Measurements from ENCODE around the gene TUBGCP6. TPM values are rescaled to one million over a fixed set of nuclear protein-coding genes. Genes with fewer than 3 reads are reported as not detected.
"Not testable (repeated sequence)": the region's sequence is repeated elsewhere in the genome, so short reads cannot be mapped to it uniquely, and the experiment has no call there.

TUBGCP6 gene
- total RNA-seq, 1 experiment from 2014 or later = 40.2 TPM

DNA sequence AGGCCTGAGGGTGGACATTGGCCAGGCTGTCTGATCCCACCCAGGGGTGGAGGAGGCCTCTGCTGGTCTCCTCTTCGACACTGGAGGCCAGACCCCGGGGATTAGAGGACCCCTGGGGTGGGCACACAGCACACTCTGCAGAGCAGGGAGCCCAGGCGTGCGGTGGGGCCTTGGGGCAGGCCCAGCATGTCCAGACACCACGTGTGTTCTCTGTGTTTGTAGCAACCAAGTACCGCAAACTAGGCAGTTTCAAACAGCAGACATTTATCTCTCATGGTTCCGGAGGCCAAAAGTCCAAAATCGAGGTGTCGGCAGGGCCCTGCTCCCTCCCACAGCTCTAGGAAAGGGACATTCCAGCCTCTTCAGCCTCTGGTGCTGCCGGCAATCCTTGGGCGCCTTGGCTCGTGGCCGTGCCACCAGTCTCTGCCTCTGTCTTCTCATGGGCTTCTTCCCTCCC lies 72.8 kb downstream of the TUBGCP6 start:
- peaks cover 57% of the 10 kb centered on the region for H3K27me3 ChIP-seq
- H3K9me3 ChIP-seq (replicated peaks) = no peaks in the 10 kb centered on the region
- DNase-seq = no peak
- no peaks in the 10 kb centered on the region for H3K4me1 ChIP-seq
- no peak overlapping the region for H3K4me3 ChIP-seq
- no peak overlapping the region for H3K27ac ChIP-seq
- no peaks in the 10 kb centered on the region for H3K36me3 ChIP-seq

DNA sequence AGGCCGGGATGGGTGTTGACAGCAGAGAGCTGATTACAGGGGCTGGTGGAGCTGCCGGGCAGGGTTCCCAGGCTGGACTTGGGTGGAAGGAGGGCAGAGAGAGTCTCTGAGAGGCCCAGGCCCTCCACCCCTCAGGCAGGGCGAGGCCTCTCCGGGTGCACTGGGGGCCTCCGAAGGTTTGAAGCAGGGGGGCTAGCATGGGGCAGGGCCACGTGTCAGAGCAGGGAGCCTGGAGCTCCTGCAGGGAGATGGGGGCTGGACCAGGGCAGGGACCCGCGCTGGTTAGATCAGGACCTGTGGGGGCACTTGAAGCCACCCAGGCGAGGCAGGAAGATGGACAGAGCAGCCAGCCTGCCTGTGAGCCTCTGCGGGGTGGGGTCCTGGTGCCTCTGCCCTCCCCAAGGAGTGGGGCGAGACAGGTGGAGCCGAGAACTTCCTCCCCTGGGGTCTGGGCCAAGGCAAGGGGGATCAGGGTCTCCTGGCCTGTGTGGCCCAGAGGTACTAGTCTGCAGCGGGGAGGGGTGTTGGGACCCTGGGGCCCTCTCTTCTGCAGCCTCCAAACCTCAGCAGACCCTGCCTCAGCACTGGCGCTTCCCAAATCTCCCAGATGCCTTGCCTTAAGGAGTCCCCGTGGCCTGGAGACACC lies 73.4 kb downstream of the TUBGCP6 start:
- no peaks in the 10 kb centered on the region for H3K36me3 ChIP-seq
- peaks cover 57% of the 10 kb centered on the region for H3K27me3 ChIP-seq
- no peaks in the 10 kb centered on the region for H3K4me1 ChIP-seq
- H3K27ac ChIP-seq = no peak overlapping the region
- no peak overlapping the region for H3K4me3 ChIP-seq
- H3K9me3 ChIP-seq (replicated peaks) = no peaks in the 10 kb centered on the region
- no peak for DNase-seq

DNA sequence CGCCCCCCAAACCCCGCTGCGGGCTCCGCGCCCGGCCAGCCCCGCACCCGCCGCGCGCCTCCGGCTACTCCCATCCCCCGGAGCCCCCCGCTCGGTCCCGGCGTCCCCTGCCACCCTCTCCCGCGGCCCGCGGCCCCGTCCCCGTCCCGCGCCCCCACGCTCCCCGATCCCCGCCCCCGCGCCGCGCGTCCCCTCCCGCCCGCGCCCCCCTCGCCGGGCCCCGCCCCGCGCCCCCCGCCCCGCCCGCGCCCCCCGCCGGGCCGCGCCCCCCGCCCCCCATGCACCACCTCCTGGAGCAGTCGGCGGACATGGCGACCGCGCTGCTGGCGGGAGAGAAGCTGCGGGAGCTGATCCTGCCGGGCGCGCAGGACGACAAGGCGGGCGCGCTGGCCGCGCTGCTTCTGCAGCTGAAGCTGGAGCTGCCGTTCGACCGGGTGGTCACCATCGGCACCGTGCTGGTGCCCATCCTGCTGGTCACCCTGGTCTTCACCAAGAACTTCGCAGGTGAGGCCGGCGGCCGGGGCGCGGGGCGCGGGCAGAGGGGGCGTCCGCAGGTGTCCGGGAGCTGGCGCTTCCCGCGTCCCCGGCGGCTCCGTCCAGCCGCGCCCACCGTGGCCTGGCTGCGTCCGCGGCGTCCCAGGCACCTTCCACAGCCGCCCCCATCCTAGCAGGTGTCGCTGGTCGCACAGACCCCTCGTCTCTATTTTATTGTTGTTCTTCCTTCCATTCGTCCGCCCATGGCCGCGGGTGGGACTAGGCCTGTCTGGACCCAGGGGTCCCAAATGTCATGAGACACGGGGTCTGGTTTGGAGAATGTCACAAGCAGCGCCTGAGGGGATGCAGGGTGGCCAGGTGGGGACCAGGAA lies 74.1 kb downstream of the TUBGCP6 start, which contains the start of gene PANX2:
PANX2 (plus strand) TSS at position 279 of the 866 bp plus-strand sequence; CDS start at position 279, 0 bp downstream.
- DNase-seq = no peak
- peaks cover 57% of the 10 kb centered on the region for H3K27me3 ChIP-seq
- no peaks in the 10 kb centered on the region for H3K36me3 ChIP-seq
- no peak within 1 kb of the TSS for H3K27ac ChIP-seq
- H3K4me3 ChIP-seq = peak within 1 kb of the TSS; percentile 34; the same call in 1 of the 2 replicates
- no peaks in the 10 kb centered on the region for H3K4me1 ChIP-seq
- no peaks in the 10 kb centered on the region for H3K9me3 ChIP-seq (replicated peaks)

DNA sequence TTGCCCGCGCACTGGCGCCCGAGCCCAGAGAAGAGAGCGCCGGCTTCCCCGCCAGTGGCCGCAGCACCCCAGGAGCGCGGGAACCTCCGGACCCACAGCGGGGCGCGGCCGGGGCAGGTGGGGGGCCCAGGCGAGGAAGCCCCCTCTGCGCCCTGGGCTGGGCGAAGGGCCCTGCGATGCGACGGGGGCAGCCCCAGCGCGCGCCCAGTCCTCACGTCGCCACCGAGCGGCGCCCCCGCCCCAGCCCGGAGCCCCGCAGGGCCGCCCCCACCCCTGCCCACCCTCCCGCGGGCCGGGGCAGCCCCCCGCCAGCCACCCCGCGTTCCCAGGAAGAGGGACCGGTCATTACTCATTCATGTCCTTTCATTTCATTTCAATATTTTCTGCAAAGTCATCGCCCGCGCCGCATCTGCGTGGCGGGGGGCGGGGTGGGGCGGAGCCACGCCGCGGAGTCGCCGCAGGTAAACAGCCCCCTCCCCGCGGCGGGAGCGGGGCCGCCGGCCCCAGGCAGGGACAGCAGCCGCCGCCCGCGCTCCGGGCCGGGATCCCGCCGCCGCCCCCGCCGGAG lies 75.0 kb downstream of the TUBGCP6 start:
- no peak for DNase-seq
- H3K27me3 ChIP-seq = peaks cover 54% of the 10 kb centered on the region

DNA sequence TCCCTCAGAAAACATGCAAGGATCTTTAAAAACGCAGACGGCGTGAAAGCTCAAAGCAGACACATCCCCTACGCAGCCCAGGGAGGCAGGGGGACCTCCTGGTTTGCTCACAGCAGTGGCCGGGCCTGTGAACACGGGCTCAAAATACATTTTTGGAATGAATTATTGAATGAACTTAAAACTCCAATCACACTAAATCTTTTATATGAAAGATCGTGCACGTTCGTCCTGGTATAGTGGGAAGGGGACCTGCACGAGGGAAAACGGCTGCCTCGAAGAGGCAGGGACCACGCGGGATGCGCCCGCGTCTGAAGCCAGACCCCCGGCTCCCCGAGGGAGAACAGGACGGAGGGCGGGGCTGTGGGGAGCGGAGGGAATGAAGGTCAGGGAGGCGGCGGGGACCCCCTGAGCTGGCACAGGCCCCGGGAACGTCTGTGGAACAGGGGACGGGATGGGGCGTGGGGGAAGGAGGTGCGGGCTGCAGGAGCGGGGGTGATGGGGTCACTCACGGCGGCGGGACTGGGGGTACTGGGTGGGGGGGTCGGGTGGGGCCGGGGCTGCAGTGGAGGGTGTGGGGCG lies 75.6 kb downstream of the TUBGCP6 start:
- no peak for DNase-seq
- no peak overlapping the region for H3K4me3 ChIP-seq
- no peaks in the 10 kb centered on the region for H3K36me3 ChIP-seq
- H3K27ac ChIP-seq = no peak overlapping the region
- H3K9me3 ChIP-seq (replicated peaks) = no peaks in the 10 kb centered on the region
- H3K27me3 ChIP-seq = peaks cover 48% of the 10 kb centered on the region
- H3K4me1 ChIP-seq = no peaks in the 10 kb centered on the region

More for the DNA sequence above, 75.0 kb downstream of the TUBGCP6 start:
- H3K9me3 ChIP-seq (replicated peaks) = no peaks in the 10 kb centered on the region
- no peaks in the 10 kb centered on the region for H3K36me3 ChIP-seq
- peak overlapping the region; percentile 34; the same call in 1 of the 2 replicates for H3K4me3 ChIP-seq
- H3K4me1 ChIP-seq = no peaks in the 10 kb centered on the region
- H3K27ac ChIP-seq = no peak overlapping the region

DNA sequence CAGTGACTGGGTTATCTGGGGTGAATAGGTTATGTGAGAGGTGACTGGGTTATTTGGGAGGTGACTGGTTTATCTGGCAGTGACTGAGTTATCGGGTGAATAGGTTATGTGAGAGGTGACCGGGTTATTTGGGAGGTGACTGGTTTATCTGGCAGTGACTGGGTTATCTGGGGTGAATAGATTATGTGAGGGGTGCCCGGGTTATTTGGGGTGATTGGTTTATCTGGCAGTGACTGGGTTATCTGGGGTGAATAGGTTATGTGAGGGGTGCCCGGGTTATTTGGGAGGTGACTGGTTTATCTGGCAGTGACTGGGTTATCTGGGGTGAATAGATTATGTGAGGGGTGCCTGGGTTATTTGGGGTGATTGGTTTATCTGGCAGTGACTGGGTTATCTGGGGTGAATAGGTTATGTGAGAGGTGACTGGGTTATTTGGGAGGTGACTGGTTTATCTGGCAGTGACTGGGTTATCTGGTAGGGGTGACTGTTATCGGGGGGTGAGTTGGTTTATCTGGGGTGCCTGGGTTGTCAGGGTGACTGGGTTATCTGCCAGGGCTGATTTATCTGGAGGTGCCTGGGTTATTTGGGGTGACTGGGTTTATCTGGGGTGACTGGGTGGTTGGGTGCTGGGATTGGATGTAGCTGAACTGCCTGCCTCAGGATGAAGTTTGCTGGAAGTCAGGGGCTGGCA lies 76.2 kb downstream of the TUBGCP6 start:
- H3K27ac ChIP-seq; H3K4me3 ChIP-seq; H3K9me3 ChIP-seq (replicated peaks); H3K4me1 ChIP-seq; DNase-seq; H3K36me3 ChIP-seq: not testable (repeated sequence)
- H3K27me3 ChIP-seq = peaks cover 41% of the 10 kb centered on the region

DNA sequence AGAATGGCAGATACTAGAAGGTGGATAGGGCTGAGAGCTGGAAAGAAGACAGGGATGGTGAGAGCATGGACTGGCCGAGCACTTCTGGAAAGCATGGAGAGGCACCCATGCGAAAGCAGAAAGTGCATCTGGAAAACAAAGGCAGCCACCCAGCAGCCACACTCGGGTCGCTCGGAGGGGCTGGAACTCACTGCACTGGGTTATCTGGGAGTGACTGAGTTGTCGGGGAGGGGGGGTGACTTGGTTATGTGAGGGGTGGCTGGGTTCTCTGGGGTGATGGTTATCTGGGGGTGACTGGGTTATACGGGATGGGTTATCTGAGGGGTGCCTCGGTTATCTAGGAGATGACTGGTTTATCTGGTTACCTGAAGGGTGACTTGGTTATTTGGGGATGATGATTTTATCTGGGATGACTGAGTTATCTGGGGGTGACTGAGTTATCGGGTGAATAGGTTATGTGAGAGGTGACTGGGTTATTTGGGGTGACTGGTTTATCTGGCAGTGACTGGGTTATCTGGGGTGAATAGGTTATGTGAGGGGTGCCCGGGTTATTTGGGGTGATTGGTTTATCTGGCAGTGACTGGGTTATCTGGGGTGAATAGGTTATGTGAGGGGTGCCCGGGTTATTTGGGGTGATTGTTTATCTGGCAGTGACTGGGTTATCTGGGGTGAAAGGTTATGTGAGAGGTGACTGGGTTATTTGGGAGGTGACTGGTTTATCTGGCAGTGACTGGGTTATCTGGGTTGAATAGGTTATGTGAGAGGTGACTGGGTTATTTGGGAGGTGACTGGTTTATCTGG lies 76.9 kb downstream of the TUBGCP6 start:
- H3K27ac ChIP-seq = no peak overlapping the region
- H3K4me3 ChIP-seq = no peak overlapping the region
- H3K27me3 ChIP-seq = peaks cover 35% of the 10 kb centered on the region
- H3K4me1 ChIP-seq = no peaks in the 10 kb centered on the region
- no peaks in the 10 kb centered on the region for H3K36me3 ChIP-seq
- H3K9me3 ChIP-seq (replicated peaks) = no peaks in the 10 kb centered on the region
- no peak for DNase-seq

Other genes starting within 250 kb of the TUBGCP6 start
- not detected in 2 replicates for gene IL17REL, start 232.3 kb downstream of the TUBGCP6 start, total RNA-seq (2014; rRNA removed; shearing (Covaris generic))
- not detected in 2 replicates for gene TTLL8, start 186.7 kb downstream of the TUBGCP6 start, total RNA-seq (2014; rRNA removed; shearing (Covaris generic))
- gene MLC1, start 159.6 kb downstream of the TUBGCP6 start, total RNA-seq (2014; rRNA removed; shearing (Covaris generic)) = 0.04 and 0.18 TPM in 2 replicates
- not detected in 2 replicates for gene MOV10L1, start 155.0 kb downstream of the TUBGCP6 start, total RNA-seq (2014; rRNA removed; shearing (Covaris generic))
- not detected in 2 replicates for gene PANX2, start 74.3 kb downstream of the TUBGCP6 start, total RNA-seq (2014; rRNA removed; shearing (Covaris generic))
- gene TRABD, start 59.1 kb downstream of the TUBGCP6 start, total RNA-seq (2014; rRNA removed; shearing (Covaris generic)) = 38.7 and 39.1 TPM in 2 replicates
- gene SELENOO, start 44.0 kb downstream of the TUBGCP6 start, total RNA-seq (2014; rRNA removed; shearing (Covaris generic)) = 15.4 and 16.4 TPM in 2 replicates
- 11.2 and 21.4 TPM in 2 replicates for gene HDAC10, start 6.2 kb upstream of the TUBGCP6 start, total RNA-seq (2014; rRNA removed; shearing (Covaris generic))
- 52.0 and 54.0 TPM in 2 replicates for gene MAPK12, start 16.7 kb upstream of the TUBGCP6 start, total RNA-seq (2014; rRNA removed; shearing (Covaris generic))
- 3.2 and 4.2 TPM in 2 replicates for gene MAPK11, start 25.4 kb upstream of the TUBGCP6 start, total RNA-seq (2014; rRNA removed; shearing (Covaris generic))
- gene PLXNB2, start 62.6 kb upstream of the TUBGCP6 start, total RNA-seq (2014; rRNA removed; shearing (Covaris generic)) = 104 and 109 TPM in 2 replicates
- 0.08 and 0.18 TPM in 2 replicates for gene DENND6B, start 82.0 kb upstream of the TUBGCP6 start, total RNA-seq (2014; rRNA removed; shearing (Covaris generic))
- 51.6 and 60.6 TPM in 2 replicates for gene PPP6R2, start 98.3 kb upstream of the TUBGCP6 start, total RNA-seq (2014; rRNA removed; shearing (Covaris generic))
- gene SBF1, start 230.0 kb upstream of the TUBGCP6 start, total RNA-seq (2014; rRNA removed; shearing (Covaris generic)) = 90.2 and 100 TPM in 2 replicates
- not detected in 2 replicates for gene ADM2, start 236.5 kb upstream of the TUBGCP6 start, total RNA-seq (2014; rRNA removed; shearing (Covaris generic))
- gene MIOX, start 241.8 kb upstream of the TUBGCP6 start, total RNA-seq (2014; rRNA removed; shearing (Covaris generic)) = not detected in 2 replicates

Data from SJCRH30 (cell line).